ENCODE data around the gene TRIM13.
"Not testable (repeated sequence)": the region's sequence is repeated elsewhere in the genome, so short reads cannot be mapped to it uniquely, and the experiment has no call there.

Gene TRIM13, protein sequence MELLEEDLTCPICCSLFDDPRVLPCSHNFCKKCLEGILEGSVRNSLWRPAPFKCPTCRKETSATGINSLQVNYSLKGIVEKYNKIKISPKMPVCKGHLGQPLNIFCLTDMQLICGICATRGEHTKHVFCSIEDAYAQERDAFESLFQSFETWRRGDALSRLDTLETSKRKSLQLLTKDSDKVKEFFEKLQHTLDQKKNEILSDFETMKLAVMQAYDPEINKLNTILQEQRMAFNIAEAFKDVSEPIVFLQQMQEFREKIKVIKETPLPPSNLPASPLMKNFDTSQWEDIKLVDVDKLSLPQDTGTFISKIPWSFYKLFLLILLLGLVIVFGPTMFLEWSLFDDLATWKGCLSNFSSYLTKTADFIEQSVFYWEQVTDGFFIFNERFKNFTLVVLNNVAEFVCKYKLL

DNA sequence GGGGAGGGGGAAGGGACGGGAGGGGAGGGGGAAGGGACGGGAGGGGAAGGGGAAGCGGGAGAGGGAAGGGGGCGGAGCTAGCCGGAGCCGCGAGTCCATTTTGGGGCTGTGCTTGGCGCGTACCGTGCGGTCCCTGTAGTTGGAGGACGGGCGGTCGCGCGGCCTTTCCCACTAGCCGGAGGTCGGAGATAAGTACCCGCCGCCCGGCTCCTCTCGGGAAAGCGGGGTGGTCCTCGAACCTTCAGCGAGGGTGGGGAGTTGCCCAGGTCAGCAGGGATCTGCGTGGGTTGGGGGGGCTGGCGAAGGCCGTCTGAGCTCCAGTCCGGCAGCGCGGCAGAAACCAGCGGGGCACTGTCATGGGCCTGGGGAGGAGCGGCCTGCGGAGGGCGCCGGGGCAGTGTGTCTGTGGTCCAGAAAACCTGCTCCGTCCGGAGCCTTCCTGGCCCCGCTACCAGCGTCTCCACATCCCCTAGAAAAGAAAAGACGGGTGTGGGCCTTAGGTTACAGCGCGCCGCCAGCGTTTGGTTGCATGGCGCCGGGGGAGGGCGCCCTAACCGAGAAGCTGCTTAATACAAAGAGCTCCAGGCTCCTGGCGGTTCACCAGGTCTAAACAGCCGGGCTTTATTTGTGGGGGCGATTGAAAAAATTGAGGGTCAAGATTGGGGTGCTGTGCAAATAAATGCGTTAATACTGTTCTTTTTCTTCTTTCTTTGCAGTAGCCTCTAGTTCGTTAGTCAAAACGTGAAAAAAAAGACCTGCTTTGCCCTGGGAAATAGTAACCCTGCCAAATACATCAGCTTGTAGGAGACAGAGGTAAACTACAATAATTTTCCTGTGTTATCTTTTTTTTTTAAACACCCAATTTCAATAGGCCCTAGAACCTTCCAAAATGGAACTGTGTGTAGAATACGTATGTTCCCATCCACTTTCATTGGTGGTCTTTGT, at the start of gene TRIM13:
TSS of gene TRIM13 (plus strand) at position 92 of the 945 bp plus-strand sequence. CDS start 14,899 bp downstream, outside the sequence.
- peak; percentile 78 to 81 for DNase-seq

DNA sequence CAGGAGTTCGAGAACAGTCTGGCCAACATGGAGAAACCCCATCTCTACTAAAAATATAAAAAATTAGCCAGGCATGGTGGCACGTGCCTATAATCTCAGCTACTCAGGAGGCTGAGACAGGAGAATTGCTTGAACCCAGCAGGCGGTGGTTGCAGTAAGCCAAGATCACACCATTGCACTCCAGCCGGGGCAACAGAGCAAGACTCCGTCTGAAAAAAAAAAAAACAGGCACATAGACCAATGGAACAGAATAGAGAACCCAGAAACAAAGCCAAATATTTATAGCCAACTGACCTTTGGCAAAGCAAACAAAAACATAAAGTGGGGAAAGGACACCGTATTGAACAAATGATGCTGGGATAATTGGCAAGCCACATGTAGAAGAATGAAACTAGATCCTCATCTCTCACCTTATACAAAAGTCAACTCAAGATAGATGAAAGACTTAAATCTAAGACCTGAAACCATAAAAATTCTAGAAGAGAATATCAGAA, 48.0 kb upstream of the TRIM13 start:
- DNase-seq: not testable (repeated sequence)

DNA sequence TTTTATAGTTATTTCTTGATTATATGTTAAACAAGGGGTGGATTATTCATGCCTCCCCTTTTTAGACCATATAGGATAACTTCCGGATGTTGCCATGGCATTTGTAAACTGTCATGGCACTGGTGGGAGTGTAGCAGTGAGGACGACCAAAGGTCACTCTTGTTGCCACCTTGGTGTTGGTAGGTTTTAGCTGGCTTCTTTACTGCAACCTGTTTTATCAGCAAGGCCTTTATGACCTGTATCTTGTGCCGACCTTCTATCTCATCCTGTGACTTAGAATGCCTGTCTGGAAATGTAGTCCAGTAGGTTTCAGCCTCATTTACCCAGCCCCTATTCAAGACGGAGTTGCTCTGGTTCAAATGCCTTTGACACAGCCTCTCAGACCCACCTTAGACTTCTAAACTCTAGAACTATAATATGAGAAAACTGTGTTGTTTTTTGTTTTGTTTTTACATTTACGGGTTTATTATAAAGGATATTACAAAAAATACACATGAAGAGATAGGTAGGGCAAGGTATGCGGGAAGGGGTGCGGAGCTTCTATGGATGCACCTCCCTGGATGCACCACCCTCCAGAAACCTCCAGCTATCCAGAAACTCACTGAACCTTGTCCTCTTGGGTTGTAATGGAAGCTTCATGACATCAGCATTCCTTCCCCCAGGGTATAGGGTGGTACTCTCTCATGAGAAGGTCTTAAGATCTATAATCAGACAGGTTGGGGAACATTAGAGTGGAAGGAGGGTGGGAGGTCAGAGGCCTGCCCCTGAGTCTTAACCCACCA, 44.9 kb upstream of the TRIM13 start:
- DNase-seq: no peak

DNA sequence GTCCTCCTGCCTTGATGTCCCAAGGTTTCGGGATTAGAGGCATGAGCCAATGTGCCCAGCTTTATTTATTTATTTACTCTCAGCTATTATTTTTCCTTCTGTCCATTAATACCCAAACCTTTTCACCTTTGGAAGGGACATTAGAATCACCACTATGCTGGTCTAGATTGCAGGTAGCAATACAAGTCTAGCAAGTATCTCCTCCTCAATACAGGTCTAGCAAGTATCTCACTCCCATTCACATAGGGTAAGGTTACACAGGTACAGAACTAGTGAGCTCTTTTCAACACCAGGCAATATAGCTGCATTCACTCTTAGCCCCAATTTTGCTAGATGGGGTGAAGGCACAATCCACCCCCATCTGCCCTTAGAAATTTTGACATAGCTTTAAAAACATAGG, 43.3 kb upstream of the TRIM13 start:
- no peak for DNase-seq

DNA sequence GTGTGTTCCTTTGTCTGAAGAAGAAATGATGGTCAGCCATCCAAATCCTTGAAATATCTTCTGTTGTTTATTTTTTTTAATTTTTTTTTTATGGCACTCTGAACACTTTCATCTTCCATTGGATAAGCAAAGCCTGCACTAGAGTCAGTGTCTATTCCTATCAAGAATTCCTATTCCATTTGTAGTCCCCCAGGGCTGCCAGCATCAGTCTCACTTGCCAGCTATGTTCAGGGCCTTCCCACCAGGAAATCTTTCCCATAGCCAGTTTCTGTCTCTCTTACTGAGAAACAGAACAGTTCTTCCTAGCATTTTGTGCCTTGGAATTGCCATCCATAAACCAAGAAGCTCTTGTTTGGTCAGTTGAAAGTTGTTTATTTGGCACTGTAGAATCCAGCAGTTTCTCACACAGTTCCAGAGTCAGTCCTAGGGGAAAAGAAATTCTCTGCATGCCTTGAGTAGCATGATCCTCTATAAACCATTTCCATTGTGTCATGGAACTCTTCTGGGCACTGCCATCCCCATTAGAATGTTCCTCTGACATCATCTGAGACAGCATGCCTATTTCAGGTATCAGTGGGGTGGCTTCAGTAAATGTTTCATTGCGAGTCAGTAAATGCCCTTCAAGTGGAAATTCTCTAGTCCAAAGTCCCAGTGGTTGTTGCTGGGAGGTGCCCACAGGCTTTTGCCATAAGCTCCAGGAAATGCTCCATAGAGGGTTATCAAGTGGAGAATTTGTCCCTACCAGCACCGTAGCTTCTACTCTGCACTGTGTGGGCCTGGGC, 42.0 kb upstream of the TRIM13 start:
- no peak for DNase-seq

DNA sequence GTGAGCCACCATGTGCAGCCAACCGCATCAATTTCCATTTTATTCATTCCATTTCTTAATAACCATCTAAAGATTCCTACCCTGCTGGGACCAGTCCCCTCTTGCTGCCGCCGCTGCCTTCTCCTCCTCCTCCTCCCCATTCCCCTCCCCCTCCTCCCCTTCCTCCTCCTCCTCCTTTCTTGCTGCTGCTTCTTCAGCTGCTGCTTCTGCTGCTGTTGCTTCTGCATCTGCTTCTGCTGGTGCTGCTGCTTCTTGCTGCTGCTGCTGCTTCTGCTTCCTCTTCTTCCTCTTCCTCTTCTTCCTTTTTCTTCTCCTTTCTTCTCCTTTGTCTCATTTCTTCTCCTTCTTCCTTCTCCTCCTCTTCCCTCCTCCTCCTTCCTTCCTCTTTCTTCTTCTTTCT, 40.7 kb upstream of the TRIM13 start:
- DNase-seq: no peak

DNA sequence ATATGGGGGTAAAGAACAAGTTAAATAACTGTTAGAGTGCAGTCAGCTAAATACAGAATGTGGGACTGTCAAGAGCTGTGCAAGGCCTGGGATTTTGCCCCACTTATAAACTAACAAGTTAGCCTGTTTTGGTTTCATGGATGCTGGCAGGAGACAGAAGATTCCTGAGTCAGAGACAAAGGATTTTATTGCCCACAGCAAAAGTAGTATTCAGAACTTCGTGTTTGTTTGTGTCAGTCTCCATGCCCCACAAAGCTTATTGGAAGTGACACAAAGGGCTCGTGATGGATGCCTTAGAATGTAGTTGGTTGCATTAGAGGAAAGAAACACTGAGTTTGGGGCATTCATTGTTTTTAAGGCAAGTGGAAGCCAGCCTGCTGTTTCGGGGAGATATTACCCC, 38.5 kb upstream of the TRIM13 start:
- no peak for DNase-seq

DNA sequence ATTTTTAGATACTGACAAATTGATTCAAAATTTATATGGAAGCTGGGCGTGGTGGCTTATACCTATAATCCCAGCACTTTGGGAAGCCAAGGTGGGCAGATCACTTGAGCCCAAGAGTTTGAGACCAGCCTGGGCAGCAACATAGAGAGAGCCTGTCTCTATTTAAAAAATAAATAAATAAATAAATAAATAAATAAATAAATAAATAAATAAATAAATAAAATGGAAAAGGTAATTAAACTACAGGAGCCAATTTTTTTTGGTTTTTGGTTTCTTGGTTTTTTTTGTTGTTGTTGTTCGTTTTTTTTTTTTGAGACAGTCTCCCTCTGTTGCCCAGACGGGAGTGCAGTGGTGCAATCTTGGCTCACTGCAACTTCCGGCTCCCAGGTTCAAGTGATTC, 29.4 kb upstream of the TRIM13 start:
- DNase-seq: no peak

DNA sequence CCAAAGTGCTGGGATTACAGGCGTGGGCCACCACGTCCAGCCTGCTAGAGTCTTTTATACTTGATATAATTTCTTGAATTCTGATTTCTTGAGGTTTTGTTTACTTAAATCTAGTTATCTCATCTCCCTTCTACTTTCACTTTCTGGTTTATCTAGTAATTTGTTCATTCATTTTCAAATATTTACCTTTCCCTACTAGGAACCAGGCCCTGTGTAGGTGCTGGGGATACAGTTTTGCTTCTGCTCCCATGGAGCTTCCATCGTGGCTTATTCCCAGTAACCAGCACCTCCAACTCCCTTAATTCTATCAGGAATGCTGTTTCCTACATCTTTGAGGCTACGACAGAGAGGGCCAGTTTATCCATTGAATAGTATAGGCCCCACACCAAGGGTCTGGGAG, 24.1 kb upstream of the TRIM13 start:
- no peak for DNase-seq

DNA sequence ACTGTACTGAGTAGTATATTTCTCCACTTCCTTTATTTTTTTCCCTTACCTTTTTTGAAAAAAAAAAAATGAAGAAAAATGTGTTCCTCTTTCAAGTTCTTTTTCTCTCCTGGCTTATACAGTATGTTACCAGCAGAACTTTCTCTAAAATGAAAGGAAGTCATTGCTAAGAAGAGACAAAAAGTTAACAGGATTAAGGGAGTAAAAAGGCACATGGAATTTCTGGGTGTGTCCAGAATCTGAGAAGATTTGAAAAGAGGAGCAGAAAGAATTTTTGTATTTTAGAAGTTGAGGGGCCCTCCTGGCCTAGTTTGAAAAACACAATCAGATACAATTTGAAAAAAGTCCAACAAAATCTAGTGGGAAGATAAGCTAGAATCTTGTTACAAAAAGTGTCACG, 21.0 kb upstream of the TRIM13 start:
- no peak for DNase-seq

DNA sequence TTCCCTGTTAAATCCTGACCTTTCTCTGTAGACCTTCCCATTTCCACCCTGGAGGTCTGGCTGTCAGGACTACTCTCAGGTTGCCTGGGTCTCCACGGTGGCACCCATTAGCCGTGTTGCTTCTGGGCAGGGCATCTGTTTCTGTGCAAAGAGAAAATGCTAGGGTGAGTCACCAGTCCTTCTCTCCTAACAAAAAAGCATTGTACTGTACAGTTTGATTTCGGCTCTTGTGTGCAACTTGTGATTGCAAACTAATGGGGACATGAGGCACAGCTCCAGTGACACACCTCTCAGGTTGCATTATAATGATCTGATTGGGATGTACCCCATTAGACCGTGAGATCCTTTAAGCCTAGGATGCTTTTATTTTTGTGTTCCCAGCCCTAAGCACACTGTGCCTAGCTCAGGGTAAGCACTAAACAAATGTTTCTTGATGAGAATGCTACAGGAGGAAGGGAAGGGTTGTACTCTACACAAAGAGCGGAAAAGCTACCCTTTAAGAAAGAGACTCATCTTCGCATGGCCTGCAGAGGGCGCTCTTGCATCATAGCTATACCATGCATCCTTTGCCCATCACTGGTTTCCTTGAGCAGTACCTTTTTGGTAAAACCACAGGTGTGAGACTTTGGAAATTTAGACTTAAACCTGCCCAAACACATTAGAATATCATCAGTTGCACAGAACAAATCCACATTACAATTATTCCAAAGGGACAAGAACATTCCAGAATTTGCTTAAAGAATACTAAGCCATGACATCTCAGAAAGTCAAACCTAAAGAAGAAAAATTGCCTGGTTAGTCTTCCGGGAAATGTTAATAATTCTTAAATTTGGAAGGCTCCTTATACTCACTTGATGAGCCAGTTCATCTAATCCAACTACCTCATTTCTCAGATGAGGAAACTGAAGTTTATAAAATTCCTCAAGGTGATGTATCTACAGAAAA, 20.3 kb upstream of the TRIM13 start:
- peak; percentile 76 for DNase-seq

DNA sequence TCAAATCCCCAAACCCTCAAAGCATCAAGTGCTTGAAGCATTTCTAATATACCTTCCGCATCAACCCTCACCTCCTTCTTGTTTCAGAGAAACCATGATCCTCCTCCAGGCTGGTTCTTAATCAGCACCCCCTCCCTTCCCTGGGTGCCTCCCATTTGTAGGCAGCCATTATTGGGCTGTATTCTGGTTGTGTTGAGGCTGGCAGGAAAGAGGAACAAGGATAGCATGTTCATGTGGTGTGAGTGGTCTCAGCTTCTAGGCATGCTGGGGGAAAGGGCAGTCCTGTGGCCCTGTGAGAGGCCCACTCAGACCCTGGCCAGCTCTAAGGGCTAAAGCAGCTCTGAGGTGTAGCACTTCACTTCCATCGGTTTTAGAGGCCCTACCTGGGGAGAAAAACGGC, 18.9 kb upstream of the TRIM13 start:
- DNase-seq: no peak

DNA sequence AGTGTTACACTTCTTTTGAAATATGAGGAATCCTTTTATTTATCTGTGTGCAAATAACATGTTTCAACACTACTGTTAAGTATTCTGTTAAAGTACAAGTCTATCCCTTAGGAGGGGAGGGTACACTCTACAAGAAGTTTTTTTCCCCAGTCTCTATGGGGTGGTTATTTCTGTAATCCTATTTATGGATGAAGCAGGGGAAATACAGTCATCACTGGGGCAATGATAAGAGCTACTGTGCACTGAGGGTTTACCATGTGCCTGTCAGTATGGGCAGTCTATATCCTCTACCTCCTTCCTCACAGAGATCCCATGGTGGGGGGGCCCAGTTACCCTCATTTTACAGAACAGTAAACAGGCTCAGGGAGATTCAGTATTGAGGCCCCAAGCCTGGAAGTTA, 16.6 kb upstream of the TRIM13 start:
- DNase-seq: no peak

DNA sequence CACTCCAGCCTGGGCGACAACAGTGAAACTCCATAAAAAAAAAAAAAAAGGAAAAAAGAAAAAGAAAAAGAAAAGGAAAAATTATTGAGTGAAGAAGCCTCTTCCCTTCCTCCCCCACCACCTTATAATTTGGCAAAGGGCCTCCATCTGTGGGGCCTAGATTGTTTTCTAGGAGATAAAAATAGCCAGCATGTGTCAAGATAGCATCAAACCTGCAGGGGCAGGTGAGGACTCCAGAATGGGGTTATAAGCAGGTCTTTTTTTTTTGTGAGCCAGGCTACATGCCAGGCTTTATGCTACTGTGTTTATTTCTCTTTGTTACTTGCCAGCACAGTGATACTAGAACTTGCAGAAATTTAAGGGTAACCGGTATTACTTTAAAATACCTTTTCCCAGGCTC, 11.7 kb upstream of the TRIM13 start:
- no peak for DNase-seq

DNA sequence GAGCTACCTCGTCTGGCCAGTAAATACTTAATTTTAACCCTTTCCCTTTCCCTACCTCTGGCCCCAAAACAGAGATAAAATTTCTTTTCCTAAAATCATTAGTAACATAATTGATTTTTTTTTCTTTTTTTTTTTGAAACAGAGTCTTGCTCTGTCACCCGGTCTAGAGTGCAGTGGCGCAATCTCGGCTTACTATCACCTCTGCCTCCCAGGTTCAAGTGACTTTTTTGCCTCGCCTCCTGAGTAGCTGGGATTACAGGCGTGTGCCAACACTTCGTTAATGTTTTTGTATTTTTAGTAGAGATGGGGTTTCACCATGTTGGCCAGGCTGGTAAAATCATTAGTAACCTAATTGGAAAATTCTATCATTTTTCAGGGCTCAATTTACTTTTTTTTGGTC, 10.4 kb upstream of the TRIM13 start:
- DNase-seq: no peak

DNA sequence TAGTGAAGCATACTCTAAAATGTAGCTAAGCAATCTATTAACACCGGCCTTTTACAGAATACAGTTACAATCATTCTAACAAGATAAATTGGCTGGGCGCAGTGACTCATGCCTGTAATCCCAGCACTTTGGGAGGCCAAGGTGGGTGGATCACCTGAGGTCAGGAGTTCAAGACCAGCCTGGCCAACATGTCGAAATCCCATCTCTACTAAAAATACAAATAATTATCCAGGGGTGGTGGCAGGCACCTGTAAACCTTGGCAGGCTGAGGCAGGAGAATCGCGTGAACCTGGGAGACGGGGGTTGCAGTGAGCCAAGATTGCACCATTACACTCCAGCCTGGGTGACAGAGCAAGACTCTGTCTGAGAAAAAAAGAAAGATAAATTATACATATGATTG, 6.2 kb upstream of the TRIM13 start:
- not testable (repeated sequence) for DNase-seq

DNA sequence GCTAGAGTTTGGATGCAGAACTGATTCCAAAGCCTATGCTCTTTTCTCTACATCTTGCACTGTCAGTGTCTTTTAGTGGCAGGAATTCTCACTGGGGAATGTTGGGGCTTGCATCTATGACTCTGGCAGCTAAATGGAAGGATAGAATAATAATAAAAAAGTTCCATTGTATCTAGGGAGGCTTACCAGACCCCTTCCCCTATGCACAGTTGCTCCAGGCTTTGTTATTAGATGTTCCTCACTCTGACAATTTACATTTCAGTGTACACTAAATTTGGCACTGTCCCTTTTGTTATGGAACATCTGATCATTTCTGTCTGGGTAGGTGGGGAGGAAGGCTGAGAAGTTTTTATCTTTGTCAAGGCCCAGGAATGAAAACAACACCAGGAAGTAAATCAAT, 3.7 kb upstream of the TRIM13 start:
- DNase-seq: no peak

DNA sequence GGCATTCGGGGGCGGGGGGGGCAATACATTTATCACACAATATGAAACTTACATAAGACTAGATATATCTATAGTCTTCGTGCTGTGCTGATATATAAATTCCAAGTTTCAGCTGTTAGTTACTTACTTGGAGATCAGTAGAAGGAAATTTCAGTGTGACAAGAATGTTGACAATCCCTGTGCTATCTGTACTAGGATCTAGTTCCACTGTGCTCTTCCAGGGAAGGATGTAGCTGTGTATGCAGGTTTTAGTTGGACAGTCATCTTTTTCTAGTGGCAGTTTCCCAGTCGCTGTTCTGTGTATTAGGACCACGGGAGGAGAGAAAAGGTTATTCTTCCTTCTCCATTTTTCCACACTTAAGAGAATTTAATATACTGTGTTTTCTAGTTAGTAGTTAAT, 3.2 kb upstream of the TRIM13 start:
- DNase-seq: no peak

DNA sequence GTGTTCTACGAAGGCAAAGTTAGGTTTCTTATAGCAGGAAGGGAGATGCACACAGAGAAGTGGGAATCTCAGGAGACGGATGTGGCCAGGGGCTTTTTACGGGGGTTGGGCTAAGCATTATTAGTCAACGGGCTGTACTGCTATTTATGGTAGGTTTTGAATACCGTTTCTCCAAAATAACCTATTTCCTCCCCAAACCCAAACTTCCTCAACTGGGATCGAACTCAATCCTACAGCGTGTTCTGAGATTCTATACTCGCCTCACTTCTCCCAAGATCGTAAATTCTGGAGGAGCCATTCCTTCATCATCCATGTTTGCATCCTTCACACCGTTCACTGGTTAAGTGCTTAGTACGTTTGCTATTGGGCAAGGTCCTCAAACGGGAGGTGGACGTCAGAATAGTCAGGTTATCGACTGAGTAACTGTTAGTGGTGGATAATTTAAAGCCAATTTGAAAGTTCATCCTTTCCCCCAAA, 1.2 kb upstream of the TRIM13 start:
- no peak for DNase-seq

DNA sequence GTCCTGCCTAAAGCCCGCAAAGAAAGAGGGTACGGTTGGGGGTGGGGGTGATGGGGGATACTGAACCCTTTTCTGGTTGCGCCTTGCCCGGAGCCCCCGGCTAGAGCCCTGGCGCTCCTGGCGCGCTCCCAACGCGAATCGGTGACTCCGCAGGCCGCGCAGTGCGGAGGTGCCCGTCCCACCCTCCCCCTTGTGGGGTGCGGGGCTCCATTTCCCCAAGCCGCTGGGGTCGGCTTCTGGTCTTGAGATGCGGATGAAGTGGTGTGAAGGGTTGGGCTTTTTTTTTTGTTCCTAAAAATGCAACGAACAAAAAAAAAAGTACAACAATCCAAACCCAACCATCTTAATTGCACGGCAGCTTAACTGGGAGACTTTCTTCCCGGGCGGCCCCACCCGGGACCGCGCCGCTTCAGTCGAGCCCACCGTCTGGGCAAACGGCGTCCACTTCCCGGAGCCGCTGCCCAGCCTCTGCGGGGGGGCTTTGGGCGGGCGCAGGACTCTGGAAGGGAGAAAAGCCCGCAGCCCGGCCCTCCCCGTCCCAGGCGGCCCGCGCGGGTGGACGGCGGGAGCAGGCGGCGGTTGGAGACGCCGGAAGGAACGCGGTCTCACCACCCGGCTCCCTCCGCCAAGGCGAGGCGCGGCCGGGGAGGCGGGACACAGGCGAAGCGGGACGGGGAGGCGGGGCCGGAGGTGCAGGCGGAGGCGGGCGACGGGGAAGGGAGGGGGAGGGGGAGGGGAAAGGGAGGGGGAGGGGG, 504 bp upstream of the TRIM13 start:
- peak; percentile 82 to 86 for DNase-seq

All from activated CD4-positive, alpha-beta T cell treated with anti-CD3 and anti-CD28 coated beads, Interleukin-2, amount 50 U/mL, for 4 hours (primary cell).